ENCODE measurements around the gene RAD51. TPM values are rescaled to one million over a fixed set of nuclear protein-coding genes. Genes with fewer than 3 reads are reported as not detected.

Gene RAD51
- total and polyA plus RNA-seq, 8 donors: 0.58 to 3.5 (median 2.0) TPM; not detected in 2

- no peak for TF ChIP-seq POLR2AphosphoS5 (IDR thresholded peaks at IDR 0.05)
- no peak for TF ChIP-seq POLR2A (IDR thresholded peaks at IDR 0.05)
- TF ChIP-seq CTCF (IDR thresholded peaks at IDR 0.05): no peak
- no peak for TF ChIP-seq EP300 (IDR thresholded peaks at IDR 0.05)
- no peak overlapping the region for H3K27ac ChIP-seq
- H3K4me1 ChIP-seq: peaks cover 32 to 39% (median 39%) of the 10 kb centered on the region in 4 donors
- H3K36me3 ChIP-seq: peaks cover 53 to 84% (median 81%) of the 10 kb centered on the region in 4 donors
- WGBS, 5 donors: 87 to 95% (median 94%) methylated on average over 6 to 8 of the region's 8 CpGs
- H3K4me3 ChIP-seq: no peak overlapping the region
- no peaks in the 10 kb centered on the region for H3K27me3 ChIP-seq
- intact Hi-C loops (cut with DNase I; ENCODE audit: low total_unique reads): no loop called here
- no peak for DNase-seq
- no peaks in the 10 kb centered on the region for H3K9me3 ChIP-seq
Observed at GRCh38 chr15:40773496-40773895, 78.5 kb downstream of the RAD51 start.

- Histone ChIP-seq H3K27ac (no peak overlapping the region), H3K27me3 (no peaks in the 10 kb centered on the region), H3K36me3 (peaks cover 57 to 88% (median 85%) of the 10 kb centered on the region in 4 donors), H3K9me3 (no peaks in the 10 kb centered on the region), H3K4me3 (no peak overlapping the region), H3K4me1 (peaks cover 27 to 35% (median 35%) of the 10 kb centered on the region in 4 donors)
- DNase-seq: no peak
- 89 to 96% (median 95%) methylated on average over 6 of the region's 6 CpGs for WGBS, 5 donors
- intact Hi-C loops (cut with DNase I; ENCODE audit: low total_unique reads): no loop called here
- TF ChIP-seq POLR2A (IDR thresholded peaks at IDR 0.05): no peak
Observed at GRCh38 chr15:40773902-40774301, 78.9 kb downstream of the RAD51 start.

GRCh38 chr15:40775007-40775406 lies 80.0 kb downstream of the RAD51 start:
- Histone ChIP-seq H3K27me3 (no peaks in the 10 kb centered on the region), H3K9me3 (no peaks in the 10 kb centered on the region), H3K27ac (no peak overlapping the region), H3K4me3 (no peak overlapping the region), H3K36me3 (peaks cover 67 to 99% (median 96%) of the 10 kb centered on the region in 4 donors), H3K4me1 (peaks cover 16 to 24% (median 24%) of the 10 kb centered on the region in 4 donors)
- 91 to 96% (median 94%) methylated on average over 10 of the region's 10 CpGs for WGBS, 5 donors
- intact Hi-C loops (cut with DNase I; ENCODE audit: low total_unique reads): no loop called here
- no peak for TF ChIP-seq CTCF (IDR thresholded peaks at IDR 0.05)
- TF ChIP-seq POLR2AphosphoS5 (IDR thresholded peaks at IDR 0.05): no peak
- no peak for TF ChIP-seq POLR2A (IDR thresholded peaks at IDR 0.05)
- TF ChIP-seq EP300 (IDR thresholded peaks at IDR 0.05): no peak
- no peak for DNase-seq

- DNase-seq: no peak
- peak overlapping the region in 4 of 5 donors; percentile 30 to 74 (median 60) for H3K27ac ChIP-seq
- H3K4me1 ChIP-seq: peaks cover 13 to 17% (median 15%) of the 10 kb centered on the region in 4 donors
- H3K9me3 ChIP-seq: no peaks in the 10 kb centered on the region
- H3K36me3 ChIP-seq: peaks cover 67 to 92% (median 91%) of the 10 kb centered on the region in 4 donors
- WGBS, 5 donors: 67 to 90% (median 80%) methylated on average over 8 to 14 of the region's 14 CpGs
- TF ChIP-seq CTCF (IDR thresholded peaks at IDR 0.05) (no peak), EP300 (IDR thresholded peaks at IDR 0.05) (no peak), POLR2AphosphoS5 (IDR thresholded peaks at IDR 0.05) (no peak), POLR2A (IDR thresholded peaks at IDR 0.05) (no peak)
- H3K27me3 ChIP-seq: no peaks in the 10 kb centered on the region
- intact Hi-C loops (cut with DNase I; ENCODE audit: low total_unique reads): no loop called here
- H3K4me3 ChIP-seq: no peak overlapping the region
Observed at GRCh38 chr15:40775740-40776536, 81.0 kb downstream of the RAD51 start.
